Endothelial cell of umbilical vein (primary cell): Measurements from ENCODE around the gene IQGAP3. TPM values are rescaled to one million over a fixed set of nuclear protein-coding genes. Genes with fewer than 3 reads are reported as not detected.

Source experiments
- BruUV-seq: library from RNA; stranded (reverse); fragments of 400-500 nt; replicated peaks from 2 replicates; lab custom pipeline; 2021; lab: Mats Ljungman, UMichigan
- CTCF ChIA-PET: fragments of 300-600, 350-600 bp; sonication (Branson Sonifier 250); formaldehyde crosslinking; loops from one replicate; lab custom pipeline; 2021; ENCODE audit warnings: antibody characterized with exemption, inconsistent platforms; lab: Charles Lee
- POLR2A ChIA-PET: fragments of 300-600, 350-600 bp; sonication (Branson Sonifier 250); formaldehyde crosslinking; loops from one replicate; lab custom pipeline; 2021; ENCODE audit warnings: antibody characterized with exemption, inconsistent platforms; lab: Charles Lee
- DNase-seq: peaks from one replicate; pipeline ENCODE4 v3.0.0-alpha.2; 2011; ENCODE audit warnings: low read depth, low spot score
- FAIRE-seq: peaks from 2 replicates; lab custom pipeline; 2011; peaks lifted over from hg19 to GRCh38; lab: Jason Lieb, UNC
- H2AFZ ChIP-seq: 2 replicates; pipeline ENCODE4 v1.6.0; 2012; ENCODE audit warnings: low read depth, low read length, control low read depth, inconsistent platforms
- H3K27ac ChIP-seq: 2 replicates; pipeline ENCODE4 v1.5.1; 2011; ENCODE audit warnings: low read depth, mild to moderate bottlenecking, control low read depth, low read length, moderate library complexity; ENCODE audit not compliant: insufficient read depth
- H3K27me3 ChIP-seq, 2 experiments: 2 replicates each; pipeline versions ENCODE4 v1.6.0 to v1.6.1; 2011; ENCODE audit warnings: low read length in 2 of 2, mixed read lengths in 1 of 2; ENCODE audit not compliant: control insufficient read depth in 2 of 2, insufficient read depth in 2 of 2
- H3K36me3 ChIP-seq, 2 experiments: 2 replicates in 1 of 2; 3 replicates in 1 of 2; pipeline ENCODE4 v1.5.1; 2011; ENCODE audit warnings: low read length in 2 of 2, mild to moderate bottlenecking in 1 of 2, moderate library complexity in 1 of 2; ENCODE audit not compliant: control insufficient read depth in 2 of 2, insufficient read depth in 2 of 2; ENCODE audit errors: extremely low read depth in 1 of 2
- H3K4me1 ChIP-seq: 3 replicates; pipeline ENCODE4 v1.5.1; 2011; ENCODE audit warnings: mild to moderate bottlenecking, low read length; ENCODE audit not compliant: control insufficient read depth, insufficient read depth; ENCODE audit errors: extremely low read depth
- H3K4me2 ChIP-seq: 2 replicates; pipeline ENCODE4 v1.6.1; 2011; ENCODE audit warnings: low read length, control low read depth, mixed read lengths; ENCODE audit not compliant: insufficient read depth
- H3K4me3 ChIP-seq, 3 experiments: fragments of 200-600 bp in 1 of 3; sonication (generic), shearing (Covaris generic) in 1 of 3; replicated peaks in 1 of 3; 2 replicates each; pipeline ENCODE4 v1.5.1; 2011 to 2016; ENCODE audit warnings: control low read depth in 3 of 3, low read length in 3 of 3, mild to moderate bottlenecking in 2 of 3, inconsistent platforms in 1 of 3, low read depth in 1 of 3, moderate library complexity in 1 of 3; ENCODE audit not compliant: insufficient read depth in 1 of 3
- H3K79me2 ChIP-seq: 2 replicates; pipeline ENCODE4 v1.6.0; 2012; ENCODE audit warnings: low read length, inconsistent platforms; ENCODE audit not compliant: control insufficient read depth, insufficient read depth
- H3K9ac ChIP-seq: replicated peaks from 2 replicates; pipeline ENCODE3; 2011; ENCODE audit warnings: low read length, control low read depth; ENCODE audit not compliant: insufficient read depth; ENCODE audit errors: extremely low read depth
- H3K9me1 ChIP-seq: replicated peaks from 3 replicates; pipeline ENCODE4 v1.6.0; 2011; ENCODE audit warnings: mild to moderate bottlenecking, low read length; ENCODE audit not compliant: control insufficient read depth, insufficient read depth; ENCODE audit errors: extremely low read depth
- H3K9me3 ChIP-seq: replicated peaks from 2 replicates; pipeline ENCODE4 v1.5.1; 2012; ENCODE audit warnings: low read length, inconsistent platforms; ENCODE audit not compliant: control insufficient read depth, insufficient read depth
- H4K20me1 ChIP-seq: replicated peaks from 2 replicates; pipeline ENCODE3; 2011; ENCODE audit warnings: mild to moderate bottlenecking, low read length; ENCODE audit not compliant: control insufficient read depth, insufficient read depth; ENCODE audit errors: extremely low read depth
- EZH2 ChIP-seq: IDR thresholded peaks from 2 replicates; pipeline ENCODE4 v1.6.1; 2012; ENCODE audit warnings: borderline replicate concordance, low read depth, mild to moderate bottlenecking, moderate library complexity, low read length, inconsistent platforms; ENCODE audit not compliant: severe bottlenecking
- FOS ChIP-seq: IDR thresholded peaks from 2 replicates; pipeline ENCODE4 v1.6.1; 2011; ENCODE audit warnings: mild to moderate bottlenecking, low read length, moderate library complexity, borderline replicate concordance; ENCODE audit not compliant: insufficient read depth
- GATA2 ChIP-seq: IDR thresholded peaks from 2 replicates; pipeline ENCODE4 v1.7.0; 2011; ENCODE audit warnings: low read depth, mild to moderate bottlenecking, moderate library complexity, mixed read lengths, low read length; ENCODE audit not compliant: insufficient read length, insufficient read depth
- JUN ChIP-seq: IDR thresholded peaks from 2 replicates; pipeline ENCODE4 v1.6.1; 2011; ENCODE audit warnings: borderline replicate concordance, low read depth; ENCODE audit not compliant: insufficient read length, insufficient read depth
- MYC ChIP-seq: IDR thresholded peaks from one replicate; pipeline ENCODE4 v1.6.1; 2011; ENCODE audit warnings: mild to moderate bottlenecking, low read depth, low read length
- POLR2A ChIP-seq: IDR thresholded peaks from 2 replicates; pipeline ENCODE4 v1.6.1; 2012; ENCODE audit warnings: low read depth, mild to moderate bottlenecking, control low read depth, low read length
- POLR2AphosphoS5 ChIP-seq: IDR thresholded peaks from 2 replicates; pipeline ENCODE4 v1.6.1; 2012; ENCODE audit warnings: low read depth, mild to moderate bottlenecking, control low read depth, low read length, moderate library complexity; ENCODE audit not compliant: insufficient read depth
- dilution Hi-C: fragments of 300-500 bp; cut with MboI; formaldehyde crosslinking; loops from one replicate; pipeline ENCODE4 v1.15.0; 2019; ENCODE audit warnings: low sequenced_read_pairs; ENCODE audit not compliant: extremely low pct_ligation_motif_present
- intact Hi-C: fragments of 100-400 bp; cut with micrococcal nuclease; formaldehyde crosslinking; loops from one replicate; pipeline ENCODE4 v1.10.0; 2022
- polyA plus RNA-seq, 4 experiments: library from polyadenylated mRNA; depleted of rRNA in 3 of 4; stranded (reverse) in 3 of 4; unstranded in 1 of 4; fragments of >200 nt; gene quantifications; 2 replicates each; pipeline versions ENCODE4 v1.2.1 to v1.2.3, GENCODE V29; 2011 to 2012; ENCODE audit warnings: missing spikeins in 1 of 4
- total RNA-seq: library from RNA; stranded (reverse); gene quantifications from 2 replicates; pipeline ENCODE4 v1.2.3, GENCODE V29; 2021
- TF ChIP-seq, protein P1 (sequence below), 2 donors: IDR thresholded peaks; 1 replicate in 1 of 2; 2 replicates in 1 of 2; pipeline ENCODE4 v1.5.1; 2011; ENCODE audit warnings: low read length in 2 of 2, mild to moderate bottlenecking in 2 of 2, moderate library complexity in 2 of 2, control low read depth in 1 of 2, inconsistent platforms in 1 of 2, low read depth in 1 of 2; ENCODE audit not compliant: insufficient read depth in 1 of 2; ENCODE audit errors: extremely low read depth in 1 of 2

Gene IQGAP3
- total and polyA plus RNA-seq, 2 donors (not counting 3 experiments of a cell fraction or from before 2014, with no cell fraction given), result 28.3 to 60.7 TPM

- H3K4me1 ChIP-seq, result peaks cover 64% of the 10 kb centered on the region
- peak; percentile 48 for DNase-seq
- CTCF ChIA-PET, result interaction anchor here (1.1 to 6.1 kb wide), 11 partner anchors 9 to 114 kb away, joined by 3 to 149 read pairs (median 5); no protein-coding TSS in a partner anchor
- H2AFZ ChIP-seq, result no peak overlapping the region
- peak overlapping the region; percentile 84 to 95 (median 88) for H3K4me3 ChIP-seq
- H3K79me2 ChIP-seq, result peaks cover 55% of the 10 kb centered on the region
- no TSS peak for BruUV-seq
- TF ChIP-seq EZH2 (no peak), FOS (no peak), POLR2AphosphoS5 (no peak), MYC (no peak), POLR2A (no peak), JUN (no peak), GATA2 (no peak)
- TF ChIP-seq, protein P1, sequence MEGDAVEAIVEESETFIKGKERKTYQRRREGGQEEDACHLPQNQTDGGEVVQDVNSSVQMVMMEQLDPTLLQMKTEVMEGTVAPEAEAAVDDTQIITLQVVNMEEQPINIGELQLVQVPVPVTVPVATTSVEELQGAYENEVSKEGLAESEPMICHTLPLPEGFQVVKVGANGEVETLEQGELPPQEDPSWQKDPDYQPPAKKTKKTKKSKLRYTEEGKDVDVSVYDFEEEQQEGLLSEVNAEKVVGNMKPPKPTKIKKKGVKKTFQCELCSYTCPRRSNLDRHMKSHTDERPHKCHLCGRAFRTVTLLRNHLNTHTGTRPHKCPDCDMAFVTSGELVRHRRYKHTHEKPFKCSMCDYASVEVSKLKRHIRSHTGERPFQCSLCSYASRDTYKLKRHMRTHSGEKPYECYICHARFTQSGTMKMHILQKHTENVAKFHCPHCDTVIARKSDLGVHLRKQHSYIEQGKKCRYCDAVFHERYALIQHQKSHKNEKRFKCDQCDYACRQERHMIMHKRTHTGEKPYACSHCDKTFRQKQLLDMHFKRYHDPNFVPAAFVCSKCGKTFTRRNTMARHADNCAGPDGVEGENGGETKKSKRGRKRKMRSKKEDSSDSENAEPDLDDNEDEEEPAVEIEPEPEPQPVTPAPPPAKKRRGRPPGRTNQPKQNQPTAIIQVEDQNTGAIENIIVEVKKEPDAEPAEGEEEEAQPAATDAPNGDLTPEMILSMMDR (IDR thresholded peaks at IDR 0.05; ENCODE audit: extremely low read depth in 1 of 2, insufficient read depth in 1 of 2, low read depth in 1 of 2, low read length in 2 of 2), result no peak
- peak overlapping the region; percentile 94 for H3K27ac ChIP-seq
- H3K27me3 ChIP-seq, result no peaks in the 10 kb centered on the region
- no peaks in the 10 kb centered on the region for H3K9me3 ChIP-seq
- dilution Hi-C loops, result no loop called here
- no peaks in the 10 kb centered on the region for H3K36me3 ChIP-seq
- no peak for FAIRE-seq
- H3K9ac ChIP-seq, result peak overlapping the region; percentile 93
- intact Hi-C loops, result loop anchor here (1.0 to 10.0 kb wide), 6 partner anchors 20 to 395 kb away; partner anchors contain the start of genes NAXE and PEAR1
- H4K20me1 ChIP-seq, result no peaks in the 10 kb centered on the region
- H3K4me2 ChIP-seq, result peak overlapping the region; percentile 21
- H3K9me1 ChIP-seq, result no peaks in the 10 kb centered on the region
- POLR2A ChIA-PET, result interaction anchor here (0.9 to 1.7 kb wide), 3 partner anchors 9 to 19 kb away, joined by 3 to 16 read pairs (median 9); no protein-coding TSS in a partner anchor
Observed at GRCh38 chr1:156499842-156500542, 72.4 kb downstream of the IQGAP3 start.
